Fibroblast of lung (primary cell): ENCODE results near the gene SPARC. TPM values are rescaled to one million over a fixed set of nuclear protein-coding genes. Genes with fewer than 3 reads are reported as not detected.

Source experiments
- DNase-seq, 2 donors: peaks; one replicate each; pipeline versions ENCODE4 v3.0.0 to v3.0.0-alpha.2; 2010; ENCODE audit warnings: low read depth in 2 of 2
- H2AFZ ChIP-seq: 2 replicates; pipeline ENCODE4 v1.5.1; 2012; ENCODE audit warnings: low read length, control low read depth, inconsistent platforms
- H3K27ac ChIP-seq: 2 replicates; pipeline ENCODE4 v1.5.1; 2011; ENCODE audit warnings: low read length, control low read depth; ENCODE audit not compliant: insufficient read depth
- H3K27me3 ChIP-seq: 2 replicates; pipeline ENCODE4 v1.5.1; 2011; ENCODE audit warnings: mild to moderate bottlenecking, low read length; ENCODE audit not compliant: control insufficient read depth, insufficient read depth
- H3K36me3 ChIP-seq: 2 replicates; pipeline ENCODE4 v1.5.1; 2011; ENCODE audit warnings: low read length; ENCODE audit not compliant: control insufficient read depth, insufficient read depth
- H3K4me1 ChIP-seq: 2 replicates; pipeline ENCODE4 v1.5.1; 2011; ENCODE audit warnings: low read length; ENCODE audit not compliant: control insufficient read depth, insufficient read depth; ENCODE audit errors: extremely low read depth
- H3K4me2 ChIP-seq: 2 replicates; pipeline ENCODE4 v1.5.1; 2011; ENCODE audit warnings: low read length, control low read depth; ENCODE audit not compliant: insufficient read depth; ENCODE audit errors: extremely low read depth
- H3K4me3 ChIP-seq, 4 experiments: fragments of 200-600 bp in 1 of 4; sonication (generic) in 1 of 4; replicated peaks in 1 of 4; 2 replicates each; pipeline ENCODE4 v1.5.1; 2011 to 2016; ENCODE audit warnings: low read length in 4 of 4, low read depth in 3 of 4, mild to moderate bottlenecking in 3 of 4, control low read depth in 2 of 4, inconsistent platforms in 1 of 4, mixed read lengths in 1 of 4; ENCODE audit not compliant: insufficient read depth in 1 of 4; ENCODE audit errors: control extremely low read depth in 1 of 4
- H3K79me2 ChIP-seq: 2 replicates; pipeline ENCODE4 v1.5.1; 2012; ENCODE audit warnings: mild to moderate bottlenecking, low read length, inconsistent platforms; ENCODE audit not compliant: control insufficient read depth, insufficient read depth
- H3K9ac ChIP-seq: 2 replicates; pipeline ENCODE4 v1.5.1; 2011; ENCODE audit warnings: mild to moderate bottlenecking, low read length, control low read depth; ENCODE audit not compliant: insufficient read depth
- H3K9me3 ChIP-seq: 2 replicates; pipeline ENCODE4 v1.5.1; 2012; ENCODE audit warnings: low read depth, low read length; ENCODE audit not compliant: control insufficient read depth, insufficient read depth
- H4K20me1 ChIP-seq: 2 replicates; pipeline ENCODE4 v1.5.1; 2011; ENCODE audit warnings: low read length; ENCODE audit not compliant: control insufficient read depth, insufficient read depth; ENCODE audit errors: extremely low read depth
- CTCF ChIP-seq, 2 donors: IDR thresholded peaks in 1 of 2; conservative IDR thresholded peaks in 1 of 2; 1 replicate in 1 of 2; 2 replicates in 1 of 2; pipeline ENCODE4 v1.5.1; 2011 to 2012; ENCODE audit warnings: low read length in 2 of 2, control low read depth in 1 of 2, inconsistent platforms in 1 of 2, low read depth in 1 of 2, mild to moderate bottlenecking in 1 of 2
- EZH2 ChIP-seq: IDR thresholded peaks from 2 replicates; pipeline ENCODE4 v1.5.1; 2012; ENCODE audit warnings: low read length, control low read depth, mild to moderate bottlenecking; ENCODE audit errors: missing control alignments
- polyA plus RNA-seq, 2 donors: library from polyadenylated mRNA; depleted of rRNA in 1 of 2; stranded (reverse) in 1 of 2; unstranded in 1 of 2; fragments of >200 nt; gene quantifications; 2 replicates each; pipeline ENCODE4 v1.2.1, GENCODE V29; 2011 to 2012; ENCODE audit warnings: missing spikeins in 1 of 2
- total RNA-seq: library from RNA; depleted of rRNA; stranded (reverse); fragments of >200 nt; gene quantifications from 2 replicates; pipeline ENCODE4 v1.2.1, GENCODE V29; 2014

Gene SPARC
- total and polyA plus RNA-seq, 2 donors (not counting 1 experiment from before 2014, with no cell fraction given) = 408 to 6,513 TPM

- H3K4me3 ChIP-seq = no peak overlapping the region
- H4K20me1 ChIP-seq = no peaks in the 10 kb centered on the region
- H3K9ac ChIP-seq = no peak overlapping the region
- no peaks in the 10 kb centered on the region for H3K27me3 ChIP-seq
- no peaks in the 10 kb centered on the region for H3K36me3 ChIP-seq
- peaks cover 13% of the 10 kb centered on the region for H3K4me1 ChIP-seq
- H2AFZ ChIP-seq = no peak overlapping the region
- H3K79me2 ChIP-seq = no peaks in the 10 kb centered on the region
- no peak overlapping the region for H3K27ac ChIP-seq
- TF ChIP-seq EZH2 (no peak), CTCF (conservative IDR thresholded peaks at IDR 0.05 in 1 of 2, IDR thresholded peaks at IDR 0.05 in 1 of 2; ENCODE audit: low read depth in 1 of 2, low read length in 2 of 2) (no peak)
- DNase-seq = peak in 1 of 2 donors; percentile 32
- no peaks in the 10 kb centered on the region for H3K9me3 ChIP-seq
- no peak overlapping the region for H3K4me2 ChIP-seq
Measured at GRCh38 chr5:151721087-151721646, 34.5 kb upstream of the SPARC start.

- Histone ChIP-seq H3K9ac (no peak overlapping the region), H3K27ac (no peak overlapping the region), H3K4me1 (peaks cover 13% of the 10 kb centered on the region), H3K27me3 (no peaks in the 10 kb centered on the region), H4K20me1 (no peaks in the 10 kb centered on the region), H3K4me3 (no peak overlapping the region), H3K9me3 (no peaks in the 10 kb centered on the region), H3K4me2 (no peak overlapping the region), H3K36me3 (no peaks in the 10 kb centered on the region), H2AFZ (no peak overlapping the region), H3K79me2 (no peaks in the 10 kb centered on the region)
- DNase-seq = no peak
- TF ChIP-seq EZH2 = no peak
- no peak for TF ChIP-seq CTCF (conservative IDR thresholded peaks at IDR 0.05 in 1 of 2, IDR thresholded peaks at IDR 0.05 in 1 of 2; ENCODE audit: low read depth in 1 of 2, low read length in 2 of 2)
Measured at GRCh38 chr5:151720215-151720614, 33.5 kb upstream of the SPARC start.

GRCh38 chr5:151719228-151720000 lies 32.7 kb upstream of the SPARC start:
- Histone ChIP-seq H2AFZ (no peak overlapping the region), H3K9ac (no peak overlapping the region), H3K27ac (peak overlapping the region; percentile 31), H3K27me3 (no peaks in the 10 kb centered on the region), H3K79me2 (no peaks in the 10 kb centered on the region), H3K4me1 (peaks cover 13% of the 10 kb centered on the region), H3K36me3 (no peaks in the 10 kb centered on the region), H4K20me1 (no peaks in the 10 kb centered on the region), H3K4me3 (no peak overlapping the region), H3K4me2 (no peak overlapping the region), H3K9me3 (no peaks in the 10 kb centered on the region)
- TF ChIP-seq EZH2 (no peak), CTCF (conservative IDR thresholded peaks at IDR 0.05 in 1 of 2, IDR thresholded peaks at IDR 0.05 in 1 of 2; ENCODE audit: low read depth in 1 of 2, low read length in 2 of 2) (peak; percentile 61 to 64)
- peak; percentile 40 to 61 for DNase-seq
